Activated CD4-positive, alpha-beta T cell treated with anti-CD3 and anti-CD28 coated beads for 36 hours (primary cell): Measurements from ENCODE around the gene SIAH2. TPM values are rescaled to one million over a fixed set of nuclear protein-coding genes. Genes with fewer than 3 reads are reported as not detected.
"Not testable (repeated sequence)": the region's sequence is repeated elsewhere in the genome, so short reads cannot be mapped to it uniquely, and the experiment has no call there.

ENCODE experiments used
- ATAC-seq: fragments of 200-7000 bp; cut with Tn5 transposase; one replicate; pipeline ENCODE4 v1.10.0; 2021; ENCODE audit warnings: mild to moderate bottlenecking, moderate library complexity
- CTCF ChIA-PET: fragments of 350-600 bp; sonication (Branson Sonifier 250); formaldehyde crosslinking; loops from one replicate; lab custom pipeline; 2021; ENCODE audit warnings: antibody characterized with exemption; lab: Charles Lee
- POLR2A ChIA-PET: fragments of 350-600 bp; sonication (Branson Sonifier 250); formaldehyde crosslinking; loops from one replicate; lab custom pipeline; 2021; ENCODE audit warnings: antibody characterized with exemption, inconsistent platforms; lab: Charles Lee
- DNase-seq: peaks from one replicate; pipeline ENCODE4 v3.0.0-alpha.2; 2020
- H3K27ac Mint-ChIP-seq: one replicate; pipeline ENCODE4 v1.8.0; 2021; ENCODE audit warnings: mixed read lengths
- H3K27me3 Mint-ChIP-seq: one replicate; pipeline ENCODE4 v1.8.0; 2021; ENCODE audit warnings: mixed read lengths
- H3K36me3 Mint-ChIP-seq: one replicate; pipeline ENCODE4 v1.8.0; 2021; ENCODE audit warnings: low read depth, mixed read lengths
- H3K4me1 Mint-ChIP-seq: one replicate; pipeline ENCODE4 v1.8.0; 2021; ENCODE audit warnings: mixed read lengths
- H3K4me3 Mint-ChIP-seq: one replicate; pipeline ENCODE4 v1.8.0; 2021; ENCODE audit warnings: mild to moderate bottlenecking, moderate library complexity, mixed read lengths
- H3K9me3 Mint-ChIP-seq: one replicate; pipeline ENCODE4 v1.8.0; 2021; ENCODE audit warnings: low read depth, mixed read lengths
- intact Hi-C, 2 experiments: fragments of 100-400 bp; cut with DNase I in 1 of 2; cut with micrococcal nuclease in 1 of 2; formaldehyde crosslinking; loops; one replicate each; pipeline versions ENCODE4 v1.14.2 to v1.15.1; 2022 to 2024; cut with DNase I, micrococcal nuclease
- total RNA-seq, 2 experiments: library from RNA; stranded (reverse); gene quantifications; one replicate each; pipeline ENCODE4 v1.2.3, GENCODE V29; 2021

SIAH2 gene, protein sequence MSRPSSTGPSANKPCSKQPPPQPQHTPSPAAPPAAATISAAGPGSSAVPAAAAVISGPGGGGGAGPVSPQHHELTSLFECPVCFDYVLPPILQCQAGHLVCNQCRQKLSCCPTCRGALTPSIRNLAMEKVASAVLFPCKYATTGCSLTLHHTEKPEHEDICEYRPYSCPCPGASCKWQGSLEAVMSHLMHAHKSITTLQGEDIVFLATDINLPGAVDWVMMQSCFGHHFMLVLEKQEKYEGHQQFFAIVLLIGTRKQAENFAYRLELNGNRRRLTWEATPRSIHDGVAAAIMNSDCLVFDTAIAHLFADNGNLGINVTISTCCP
- 100 to 1,000 TPM in 1 of 2 experiments, 10 to 100 TPM in 1; 85.7 to 154 TPM for total RNA-seq

DNA sequence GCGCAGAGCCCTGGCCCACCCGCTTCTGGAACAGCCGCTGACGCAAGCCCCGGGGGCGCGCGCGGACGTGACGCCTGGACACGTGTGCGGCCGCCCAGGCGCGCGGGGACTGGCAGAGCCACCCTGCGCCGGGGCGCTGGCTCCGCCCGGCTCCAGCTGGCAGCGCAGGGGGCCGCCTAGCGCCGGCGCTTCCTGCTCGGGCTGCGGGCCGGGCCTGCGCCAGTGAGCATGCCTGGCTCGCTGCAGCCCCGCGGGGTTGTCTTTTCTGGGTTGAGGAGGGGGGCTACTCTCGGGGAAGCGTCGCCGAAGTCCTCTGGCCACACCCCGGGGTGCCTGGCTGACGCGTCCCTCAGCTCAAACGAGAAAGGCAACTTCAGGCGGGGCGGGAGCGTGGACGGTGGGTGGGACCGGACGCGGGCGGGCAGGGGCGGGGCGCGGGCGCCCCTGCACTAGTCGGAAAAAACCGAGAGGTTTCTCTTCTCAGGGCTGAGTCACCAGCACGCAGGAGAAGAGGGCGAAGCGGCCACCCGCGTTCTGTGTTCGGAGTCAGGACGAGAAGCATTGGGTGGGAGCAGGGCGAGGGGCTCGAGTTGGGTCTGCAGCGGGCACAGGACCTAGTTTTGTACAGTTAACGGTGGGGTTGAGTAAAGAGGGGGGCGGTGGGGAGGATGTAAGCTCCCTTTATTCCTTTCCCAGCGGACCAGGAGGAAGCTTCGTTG, at the start of gene SIAH2:
Gene SIAH2, minus strand, starts transcription at position 48 of the 719 bp plus-strand sequence. CDS start 320 bp downstream, outside the sequence.
- H3K4me1 Mint-ChIP-seq: peaks cover 51% of the 10 kb centered on the region
- no peaks in the 10 kb centered on the region for H3K9me3 Mint-ChIP-seq
- POLR2A ChIA-PET: interaction anchor here (0.5 to 6.7 kb wide), 15 partner anchors 10 to 1557 kb away, joined by 3 to 73 read pairs (median 4); partner anchors contain the start of genes ERICH6, SELENOT and SERP1
- H3K36me3 Mint-ChIP-seq: peaks cover 37% of the 10 kb centered on the region
- intact Hi-C loops: loop anchor here (1.0 to 10.0 kb wide), 12 partner anchors 21 to 1504 kb away; partner anchors contain the start of genes EIF2A (in 2 of the 2), SERP1 (in 2 of the 2), TSC22D2 (in 2 of the 2) and ERICH6 (in 1 of the 2)
- ATAC-seq (peak; percentile 72), DNase-seq (peak; percentile 96)
- H3K27ac Mint-ChIP-seq: peak within 1 kb of the TSS; percentile 98
- CTCF ChIA-PET: interaction anchor here (0.7 to 4.4 kb wide), 7 partner anchors 21 to 102 kb away, joined by 3 to 34 read pairs (median 9); no protein-coding TSS in a partner anchor
- H3K27me3 Mint-ChIP-seq: no peaks in the 10 kb centered on the region
- H3K4me3 Mint-ChIP-seq: peak within 1 kb of the TSS; percentile 85

DNA sequence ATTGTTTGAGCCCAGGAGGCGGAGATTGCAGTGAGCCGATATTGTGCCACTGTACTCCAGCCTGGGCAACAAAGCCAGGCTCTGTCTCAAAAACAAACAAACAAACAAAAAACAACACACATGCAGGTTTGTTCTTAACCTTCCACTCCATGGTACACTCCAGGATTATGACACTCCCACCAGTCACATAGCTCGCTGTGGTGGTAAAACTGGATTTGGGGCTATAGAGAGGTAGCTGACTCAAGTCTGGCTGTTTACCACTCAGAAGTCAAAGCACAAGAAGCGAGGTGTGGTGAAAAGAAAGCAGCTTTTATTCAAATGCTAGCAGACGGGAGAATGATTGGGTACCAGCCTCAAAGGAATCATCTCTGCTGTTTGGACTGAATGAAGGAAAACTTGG, 49.0 kb upstream of the SIAH2 start:
- POLR2A ChIA-PET: no interaction called here
- Mint-ChIP-seq H3K27me3 (peaks cover 9% of the 10 kb centered on the region), H3K4me3 (no peak overlapping the region), H3K27ac (no peak overlapping the region), H3K4me1 (no peaks in the 10 kb centered on the region), H3K9me3 (no peaks in the 10 kb centered on the region), H3K36me3 (no peaks in the 10 kb centered on the region)
- intact Hi-C loops: no loop called here
- ATAC-seq (no peak), DNase-seq (no peak)
- CTCF ChIA-PET: interaction anchor here (1.2 kb wide), 1 partner anchor 24 kb away, joined by 4 read pairs; no protein-coding TSS in a partner anchor

DNA sequence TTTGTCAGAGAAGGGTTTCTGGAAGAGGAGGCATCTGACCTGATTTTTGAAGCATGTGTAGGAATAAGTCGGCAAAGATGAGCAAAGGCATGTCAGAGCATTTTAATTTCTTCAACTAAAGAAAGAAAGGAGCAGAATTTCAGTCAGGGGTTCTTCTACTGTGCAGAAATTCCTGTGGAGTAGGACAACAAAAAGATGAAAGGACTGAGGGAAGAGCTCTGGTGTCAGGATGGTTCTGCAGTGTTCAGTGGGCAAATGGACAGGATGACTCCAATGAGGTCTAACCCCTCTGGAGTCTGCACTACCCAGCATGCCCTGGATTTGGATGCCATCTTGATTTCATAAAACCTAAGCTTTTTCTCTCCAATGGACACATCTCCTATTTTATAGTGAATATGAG, 47.7 kb upstream of the SIAH2 start:
- Mint-ChIP-seq H3K9me3 (no peaks in the 10 kb centered on the region), H3K4me1 (no peaks in the 10 kb centered on the region), H3K4me3 (no peak overlapping the region), H3K36me3 (no peaks in the 10 kb centered on the region), H3K27me3 (peaks cover 7% of the 10 kb centered on the region), H3K27ac (no peak overlapping the region)
- DNase-seq: no peak
- ChIA-PET CTCF (interaction anchor here (1.4 kb wide), 1 partner anchor 20 kb away, joined by 5 read pairs; no protein-coding TSS in a partner anchor), POLR2A (no interaction called here)
- intact Hi-C loops: no loop called here
- no peak for ATAC-seq

DNA sequence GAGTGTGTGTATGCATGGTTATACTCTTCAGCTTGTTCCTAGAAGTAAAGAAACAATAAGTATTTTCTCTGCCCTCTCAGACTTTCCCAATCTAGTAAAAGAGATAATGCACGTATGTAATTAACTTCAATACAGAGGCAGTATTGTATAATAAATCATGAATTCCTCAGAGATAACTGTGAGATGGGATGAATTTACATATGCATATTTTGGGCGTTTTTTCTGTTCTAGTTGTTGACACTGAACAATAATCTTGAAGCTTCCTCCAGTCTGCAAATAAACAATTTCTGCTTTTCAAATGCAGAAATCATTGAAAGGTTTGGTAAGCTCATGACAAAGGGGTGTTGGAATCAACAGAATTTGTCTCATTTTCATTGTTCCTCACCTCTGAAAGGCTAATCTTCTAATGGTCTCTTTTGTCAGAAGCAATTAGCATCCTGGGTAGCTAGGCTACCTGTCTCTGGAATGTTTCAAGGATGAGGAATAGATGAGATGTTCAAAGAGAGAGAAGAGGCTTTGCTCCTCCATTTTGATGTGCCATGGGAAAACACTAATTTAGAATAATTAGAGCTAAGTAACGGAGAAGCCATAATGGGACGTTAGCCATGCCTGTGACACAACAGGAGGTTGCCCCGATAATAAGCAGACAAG, 43.3 kb upstream of the SIAH2 start:
- ATAC-seq (no peak), DNase-seq (no peak)
- H3K27me3 Mint-ChIP-seq: peaks cover 7% of the 10 kb centered on the region
- no peaks in the 10 kb centered on the region for H3K36me3 Mint-ChIP-seq
- no peaks in the 10 kb centered on the region for H3K4me1 Mint-ChIP-seq
- H3K9me3 Mint-ChIP-seq: no peaks in the 10 kb centered on the region
- ChIA-PET POLR2A (no interaction called here), CTCF (interaction anchor here (0.8 to 1.6 kb wide), 5 partner anchors 15 to 84 kb away, joined by 3 to 5 read pairs (median 3); no protein-coding TSS in a partner anchor)
- H3K27ac Mint-ChIP-seq: no peak overlapping the region
- intact Hi-C loops: no loop called here
- H3K4me3 Mint-ChIP-seq: no peak overlapping the region

DNA sequence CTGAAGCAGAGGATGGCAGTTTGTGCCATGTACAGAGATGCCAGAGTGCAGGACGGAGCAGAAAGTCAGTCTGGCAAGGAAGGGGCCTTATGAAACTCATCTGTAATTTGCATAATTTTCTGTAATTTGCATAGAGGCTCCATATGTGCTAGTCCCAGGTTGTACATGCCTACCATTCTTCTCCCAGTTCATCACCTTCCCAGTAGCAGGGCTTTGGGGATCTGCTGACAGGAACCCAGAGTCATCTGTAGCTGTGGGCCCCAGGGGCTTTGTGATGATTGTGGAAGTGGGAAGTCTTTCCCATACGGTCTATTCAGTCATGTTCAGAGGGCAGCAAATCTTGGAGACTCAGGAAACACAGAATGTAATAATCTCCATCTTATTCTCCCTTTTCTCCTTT, 42.4 kb upstream of the SIAH2 start:
- ChIA-PET CTCF (interaction anchor here (1.0 to 1.6 kb wide), 2 partner anchors 14 to 26 kb away, joined by 3 to 4 read pairs; no protein-coding TSS in a partner anchor), POLR2A (no interaction called here)
- H3K36me3 Mint-ChIP-seq: no peaks in the 10 kb centered on the region
- DNase-seq (no peak), ATAC-seq (no peak)
- no peaks in the 10 kb centered on the region for H3K9me3 Mint-ChIP-seq
- intact Hi-C loops: no loop called here
- H3K4me1 Mint-ChIP-seq: no peaks in the 10 kb centered on the region
- H3K27ac Mint-ChIP-seq: no peak overlapping the region
- peaks cover 5% of the 10 kb centered on the region for H3K27me3 Mint-ChIP-seq
- no peak overlapping the region for H3K4me3 Mint-ChIP-seq

DNA sequence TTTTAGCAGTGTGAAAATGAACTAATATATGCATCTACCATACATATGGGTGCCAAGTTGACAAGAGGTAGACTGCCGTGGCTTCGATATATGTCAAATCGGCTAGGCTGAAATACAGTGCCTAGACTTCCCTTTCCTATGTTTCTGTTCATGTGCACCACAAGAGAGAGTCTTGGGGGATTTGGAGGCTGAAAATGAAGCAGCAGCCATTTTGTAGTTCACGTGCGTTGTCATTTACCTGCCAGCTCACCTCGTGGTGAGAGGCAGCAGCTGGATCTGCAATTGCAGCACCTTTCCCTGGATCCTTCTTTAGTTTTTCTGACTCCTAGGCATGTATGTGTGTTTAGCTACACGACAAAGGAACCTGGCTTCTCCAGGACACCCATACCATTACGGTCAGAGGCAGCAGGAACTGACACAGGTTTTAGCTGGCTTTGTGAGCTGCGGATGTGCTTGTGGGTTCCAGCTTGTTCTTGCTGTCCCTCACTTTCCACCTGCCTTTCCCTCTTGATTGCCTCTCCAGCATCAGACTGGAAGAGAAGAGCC, 40.5 kb upstream of the SIAH2 start:
- Mint-ChIP-seq H3K9me3 (no peaks in the 10 kb centered on the region), H3K36me3 (no peaks in the 10 kb centered on the region), H3K27me3 (peaks cover 4% of the 10 kb centered on the region), H3K4me1 (no peaks in the 10 kb centered on the region), H3K4me3 (no peak overlapping the region), H3K27ac (no peak overlapping the region)
- ChIA-PET CTCF (interaction anchor here (1.7 kb wide), 1 partner anchor 16 kb away, joined by 5 read pairs; no protein-coding TSS in a partner anchor), POLR2A (no interaction called here)
- DNase-seq (no peak), ATAC-seq (no peak)
- intact Hi-C loops: no loop called here

DNA sequence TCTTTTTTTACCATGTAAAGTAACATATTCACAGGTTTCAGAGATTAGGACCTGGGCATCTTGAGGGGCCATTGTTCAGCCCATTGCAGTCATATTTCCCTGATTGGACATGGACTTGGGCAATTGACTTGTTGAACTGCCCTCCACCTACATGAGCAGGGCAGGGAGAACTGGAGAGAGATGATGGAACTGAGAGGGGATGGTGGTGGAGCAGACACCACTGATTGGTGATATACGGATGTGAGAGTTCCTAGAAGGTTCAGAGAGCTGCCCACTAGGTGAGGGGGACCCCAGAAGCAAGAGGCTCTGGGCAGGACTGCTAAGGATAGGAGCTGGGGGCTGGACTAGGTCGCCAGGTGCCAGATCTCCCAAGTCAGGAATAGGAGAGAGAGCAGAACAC, 37.8 kb upstream of the SIAH2 start:
- Mint-ChIP-seq H3K9me3 (no peaks in the 10 kb centered on the region), H3K27ac (no peak overlapping the region), H3K4me1 (peaks cover 10% of the 10 kb centered on the region), H3K27me3 (peaks cover 2% of the 10 kb centered on the region), H3K4me3 (no peak overlapping the region), H3K36me3 (no peaks in the 10 kb centered on the region)
- ChIA-PET POLR2A (interaction anchor here (0.7 kb wide), 1 partner anchor 9 kb away, joined by 4 read pairs; no protein-coding TSS in a partner anchor), CTCF (interaction anchor here (0.6 to 1.9 kb wide), 2 partner anchors 13 to 118 kb away, joined by 3 to 8 read pairs; no protein-coding TSS in a partner anchor)
- intact Hi-C loops: no loop called here
- no peak for DNase-seq
- ATAC-seq: no peak

DNA sequence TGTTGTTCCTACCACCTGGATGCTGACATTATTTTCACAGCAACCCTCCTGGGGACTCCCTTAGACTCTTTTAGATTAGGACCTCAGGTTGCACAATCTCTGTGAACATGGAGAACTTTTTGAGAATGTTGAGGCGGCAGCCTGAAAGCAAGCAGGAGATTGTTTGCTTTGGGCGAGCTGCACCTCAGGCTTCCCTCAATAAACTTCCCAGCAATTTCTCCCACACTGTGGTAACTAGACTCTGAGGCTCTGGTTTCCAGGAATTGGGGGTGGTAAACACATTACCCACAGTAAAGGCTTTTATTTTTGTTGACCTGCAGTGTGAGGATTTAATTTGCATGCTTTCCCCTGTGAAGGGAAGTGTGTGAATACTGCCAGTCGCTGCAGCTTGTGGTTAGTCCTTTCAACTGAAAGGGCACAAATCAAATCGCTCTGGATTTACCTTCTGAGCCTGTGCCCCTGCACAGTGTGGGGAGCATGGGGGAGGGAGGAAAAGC, 35.2 kb upstream of the SIAH2 start:
- H3K4me1 Mint-ChIP-seq: peaks cover 10% of the 10 kb centered on the region
- peaks cover 1% of the 10 kb centered on the region for H3K27me3 Mint-ChIP-seq
- intact Hi-C loops: no loop called here
- no peaks in the 10 kb centered on the region for H3K9me3 Mint-ChIP-seq
- POLR2A ChIA-PET: no interaction called here
- H3K27ac Mint-ChIP-seq: no peak overlapping the region
- H3K4me3 Mint-ChIP-seq: no peak overlapping the region
- no peak for DNase-seq
- no peak for ATAC-seq
- CTCF ChIA-PET: interaction anchor here (0.7 kb wide), 1 partner anchor 10 kb away, joined by 3 read pairs; no protein-coding TSS in a partner anchor
- H3K36me3 Mint-ChIP-seq: no peaks in the 10 kb centered on the region

DNA sequence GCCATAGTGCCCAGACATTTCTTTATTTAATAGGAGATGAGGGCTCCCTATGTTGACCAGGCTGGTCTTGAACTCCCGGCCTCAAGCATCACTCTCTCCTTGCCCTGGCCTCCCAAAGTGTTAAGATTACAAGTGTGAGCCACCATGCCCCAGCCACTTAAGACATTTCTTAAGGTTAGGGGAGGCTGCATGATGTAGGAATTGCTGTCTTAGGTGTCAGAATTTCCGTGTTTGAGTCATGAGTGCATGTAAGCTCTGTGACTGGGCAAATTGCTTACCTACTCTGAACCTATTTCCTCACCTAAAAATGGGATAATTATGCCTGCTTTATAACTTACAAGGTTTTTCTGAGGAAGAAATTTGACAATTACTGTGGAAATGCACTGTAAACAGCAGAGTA, 34.2 kb upstream of the SIAH2 start:
- Mint-ChIP-seq H3K4me1 (peaks cover 10% of the 10 kb centered on the region), H3K36me3 (no peaks in the 10 kb centered on the region), H3K27me3 (no peaks in the 10 kb centered on the region), H3K4me3 (no peak overlapping the region), H3K9me3 (no peaks in the 10 kb centered on the region), H3K27ac (no peak overlapping the region)
- POLR2A ChIA-PET: interaction anchor here (0.6 kb wide), 1 partner anchor 33 kb away, joined by 4 read pairs; no protein-coding TSS in a partner anchor
- CTCF ChIA-PET: interaction anchor here (1.0 kb wide), 1 partner anchor 46 kb away, joined by 4 read pairs; no protein-coding TSS in a partner anchor
- intact Hi-C loops: no loop called here
- DNase-seq (peak; percentile 23), ATAC-seq (peak; percentile 74)

DNA sequence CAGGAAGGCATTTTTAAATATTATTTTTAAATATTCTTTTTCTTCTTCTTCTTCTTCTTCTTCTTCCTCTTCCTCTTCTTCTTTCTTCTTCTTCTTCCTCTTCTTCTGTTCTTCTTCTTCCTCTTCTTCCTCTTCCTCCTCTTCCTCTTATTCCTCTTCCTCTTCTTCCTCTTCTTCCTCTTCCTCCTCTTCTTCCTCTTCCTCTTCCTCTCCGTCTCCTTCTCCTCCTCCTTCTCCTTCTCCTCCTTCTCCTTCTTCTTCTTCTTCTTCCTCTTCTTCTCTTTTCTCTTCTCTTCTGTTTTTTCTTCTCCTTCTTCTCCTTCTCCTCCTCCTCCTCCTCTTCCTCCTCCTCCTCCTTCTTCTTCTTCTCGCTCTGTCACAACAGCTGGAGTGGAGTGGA, 33.6 kb upstream of the SIAH2 start:
- POLR2A ChIA-PET, intact Hi-C loops, H3K27ac Mint-ChIP-seq, DNase-seq, ATAC-seq, H3K27me3 Mint-ChIP-seq, H3K9me3 Mint-ChIP-seq, H3K4me3 Mint-ChIP-seq, H3K36me3 Mint-ChIP-seq: not testable (repeated sequence)
- CTCF ChIA-PET: interaction anchor here (1.0 to 1.7 kb wide), 3 partner anchors 9 to 75 kb away, joined by 4 to 5 read pairs (median 4); no protein-coding TSS in a partner anchor
- H3K4me1 Mint-ChIP-seq: peaks cover 10% of the 10 kb centered on the region
